ENCODE results near the gene CFAP74. TPM values are rescaled to one million over a fixed set of nuclear protein-coding genes. Genes with fewer than 3 reads are reported as not detected.

Gene CFAP74
- total and polyA plus RNA-seq, 2 of the 4 experiments (the other 2 are of a cell fraction) = not detected

DNA sequence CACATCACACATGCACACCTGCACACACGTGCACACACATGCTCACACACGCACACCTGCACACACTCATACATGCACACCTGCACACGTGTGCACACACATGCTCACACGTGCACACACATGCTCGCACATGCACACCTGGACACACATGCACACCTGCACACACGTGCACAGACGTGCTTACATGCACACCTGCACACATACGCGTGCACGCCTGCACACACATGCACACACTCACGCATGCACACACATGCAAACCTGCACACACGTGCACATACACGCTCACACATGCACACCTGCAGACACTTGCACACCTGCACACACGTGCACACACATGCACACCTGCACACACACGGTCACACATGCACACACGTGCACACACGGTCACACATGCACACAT is 32.6 kb downstream of the CFAP74 start:
- H3K9ac ChIP-seq (ENCODE audit: low read depth, low read length) = no peak overlapping the region
- no peak overlapping the region for H2AK9ac ChIP-seq (replicated peaks; ENCODE audit: low read depth, low read length, poor library complexity)
- no peak overlapping the region for H2BK15ac ChIP-seq (ENCODE audit: low read depth, low read length)
- intact Hi-C loops (cut with micrococcal nuclease) = no loop called here
- no peak overlapping the region for H4K8ac ChIP-seq (ENCODE audit: low read depth in 2 of 2, low read length in 2 of 2)
- no peak overlapping the region for H3K27ac ChIP-seq (ENCODE audit: insufficient read depth, low read length)
- H3K9me3 ChIP-seq (ENCODE audit: control insufficient read depth, insufficient read depth, low read length) = peaks cover 1% of the 10 kb centered on the region; the same call in 1 of the 2 replicates
- no peak overlapping the region for H3K4me3 ChIP-seq (ENCODE audit: insufficient read depth, low read depth, low read length)
- WGBS, 2 experiments (ENCODE audit: extremely low coverage in 2 of 2, insufficient read length in 1 of 2) = 82% methylated on average over 15 of the region's 17 CpGs; no CpG with 5 or more reads in 1 of the 2 experiments
- ATAC-seq (ENCODE audit: low read depth) (no peak), DNase-seq (no peak)
- H3K14ac ChIP-seq (replicated peaks; ENCODE audit: low read depth, low read length) = no peak overlapping the region
- no peak overlapping the region for H3K23ac ChIP-seq (ENCODE audit: low read depth, low read length)
- H2AK5ac ChIP-seq (ENCODE audit: low read depth, low read length) = no peak overlapping the region
- ChIA-PET CTCF (no interaction called here), POLR2A (ENCODE audit: unreplicated experiment) (no interaction called here)
- TF ChIP-seq NFE2L2 (IDR thresholded peaks at IDR 0.05; ENCODE audit: low read depth, low read length) (no peak), MAZ (IDR thresholded peaks at IDR 0.05; ENCODE audit: borderline replicate concordance, low read depth, low read length) (no peak), RFX5 (IDR thresholded peaks at IDR 0.05; ENCODE audit: low read depth, low read length) (no peak), FOS (IDR thresholded peaks at IDR 0.05; ENCODE audit: low read depth, low read length) (no peak), SMC3 (IDR thresholded peaks at IDR 0.05; ENCODE audit: low read depth, low read length) (no peak), RCOR1 (IDR thresholded peaks at IDR 0.05; ENCODE audit: insufficient replicate concordance, low read length) (no peak), CEBPB (IDR thresholded peaks at IDR 0.05; ENCODE audit: low read depth, low read length) (no peak), MAFK (IDR thresholded peaks at IDR 0.05; ENCODE audit: low read depth, low read length) (no peak), RAD21 (IDR thresholded peaks at IDR 0.05; ENCODE audit: low read length) (no peak), BHLHE40 (IDR thresholded peaks at IDR 0.05; ENCODE audit: low read depth, low read length) (no peak), CHD1 (IDR thresholded peaks at IDR 0.05; ENCODE audit: low read depth, low read length) (no peak), POLR2A (IDR thresholded peaks at IDR 0.05; ENCODE audit: low read depth, low read length) (no peak), MXI1 (IDR thresholded peaks at IDR 0.05; ENCODE audit: borderline replicate concordance, low read depth, low read length) (no peak)
- TF ChIP-seq, protein P1, sequence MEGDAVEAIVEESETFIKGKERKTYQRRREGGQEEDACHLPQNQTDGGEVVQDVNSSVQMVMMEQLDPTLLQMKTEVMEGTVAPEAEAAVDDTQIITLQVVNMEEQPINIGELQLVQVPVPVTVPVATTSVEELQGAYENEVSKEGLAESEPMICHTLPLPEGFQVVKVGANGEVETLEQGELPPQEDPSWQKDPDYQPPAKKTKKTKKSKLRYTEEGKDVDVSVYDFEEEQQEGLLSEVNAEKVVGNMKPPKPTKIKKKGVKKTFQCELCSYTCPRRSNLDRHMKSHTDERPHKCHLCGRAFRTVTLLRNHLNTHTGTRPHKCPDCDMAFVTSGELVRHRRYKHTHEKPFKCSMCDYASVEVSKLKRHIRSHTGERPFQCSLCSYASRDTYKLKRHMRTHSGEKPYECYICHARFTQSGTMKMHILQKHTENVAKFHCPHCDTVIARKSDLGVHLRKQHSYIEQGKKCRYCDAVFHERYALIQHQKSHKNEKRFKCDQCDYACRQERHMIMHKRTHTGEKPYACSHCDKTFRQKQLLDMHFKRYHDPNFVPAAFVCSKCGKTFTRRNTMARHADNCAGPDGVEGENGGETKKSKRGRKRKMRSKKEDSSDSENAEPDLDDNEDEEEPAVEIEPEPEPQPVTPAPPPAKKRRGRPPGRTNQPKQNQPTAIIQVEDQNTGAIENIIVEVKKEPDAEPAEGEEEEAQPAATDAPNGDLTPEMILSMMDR (conservative IDR thresholded peaks at IDR 0.05; ENCODE audit: low read depth, low read length) = no peak
- TF ChIP-seq, protein P2, sequence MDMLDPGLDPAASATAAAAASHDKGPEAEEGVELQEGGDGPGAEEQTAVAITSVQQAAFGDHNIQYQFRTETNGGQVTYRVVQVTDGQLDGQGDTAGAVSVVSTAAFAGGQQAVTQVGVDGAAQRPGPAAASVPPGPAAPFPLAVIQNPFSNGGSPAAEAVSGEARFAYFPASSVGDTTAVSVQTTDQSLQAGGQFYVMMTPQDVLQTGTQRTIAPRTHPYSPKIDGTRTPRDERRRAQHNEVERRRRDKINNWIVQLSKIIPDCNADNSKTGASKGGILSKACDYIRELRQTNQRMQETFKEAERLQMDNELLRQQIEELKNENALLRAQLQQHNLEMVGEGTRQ (IDR thresholded peaks at IDR 0.05; ENCODE audit: low read depth, low read length) = no peak
- TF ChIP-seq, protein P3, sequence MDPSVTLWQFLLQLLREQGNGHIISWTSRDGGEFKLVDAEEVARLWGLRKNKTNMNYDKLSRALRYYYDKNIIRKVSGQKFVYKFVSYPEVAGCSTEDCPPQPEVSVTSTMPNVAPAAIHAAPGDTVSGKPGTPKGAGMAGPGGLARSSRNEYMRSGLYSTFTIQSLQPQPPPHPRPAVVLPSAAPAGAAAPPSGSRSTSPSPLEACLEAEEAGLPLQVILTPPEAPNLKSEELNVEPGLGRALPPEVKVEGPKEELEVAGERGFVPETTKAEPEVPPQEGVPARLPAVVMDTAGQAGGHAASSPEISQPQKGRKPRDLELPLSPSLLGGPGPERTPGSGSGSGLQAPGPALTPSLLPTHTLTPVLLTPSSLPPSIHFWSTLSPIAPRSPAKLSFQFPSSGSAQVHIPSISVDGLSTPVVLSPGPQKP (IDR thresholded peaks at IDR 0.05; ENCODE audit: borderline replicate concordance, low read depth, low read length) = no peak
- no peak overlapping the region for H2BK20ac ChIP-seq (ENCODE audit: low read depth, low read length)
- in situ Hi-C loops (cut with MboI; ENCODE audit: low sequenced_read_pairs) = loop anchor here (25.0 kb wide), 1 partner anchor 391 kb away; no protein-coding TSS in a partner anchor
- no peak overlapping the region for H4K5ac ChIP-seq (ENCODE audit: low read depth, low read length)
- no TSS peak for BruUV-seq (replicated peaks)
- no peaks in the 10 kb centered on the region for H3K79me1 ChIP-seq (ENCODE audit: low read depth in 1 of 2, low read length in 2 of 2)
- no peaks in the 10 kb centered on the region for H3K9me1 ChIP-seq (ENCODE audit: insufficient read depth, low read length)
- H3K4me2 ChIP-seq (ENCODE audit: low read depth, low read length) = no peak overlapping the region
- H3K36me3 ChIP-seq (ENCODE audit: control insufficient read depth, insufficient read depth, low read length) = no peaks in the 10 kb centered on the region
- dilution Hi-C loops (cut with HindIII; ENCODE audit: low sequenced_read_pairs, unreplicated experiment) = no loop called here
- H4K91ac ChIP-seq (ENCODE audit: insufficient read depth, low read depth, low read length) = no peak overlapping the region
- peaks cover 14% of the 10 kb centered on the region; the same call in 1 of the 2 replicates for H3K27me3 ChIP-seq (ENCODE audit: control insufficient read depth, insufficient read depth, low read length)
- H3K56ac ChIP-seq (ENCODE audit: extremely low read depth, insufficient read depth, low read length) = no peak overlapping the region
- H3K4ac ChIP-seq (ENCODE audit: low read depth, low read length) = no peak overlapping the region
- H2AFZ ChIP-seq (replicated peaks; ENCODE audit: low read length, poor library complexity) = no peak overlapping the region
- H3K4me1 ChIP-seq (ENCODE audit: control insufficient read depth, insufficient read depth, low read length) = no peaks in the 10 kb centered on the region
- 0 out of 2 replicates have a peak, but pooled peaks cover 6% of the 10 kb centered on the region for H4K20me1 ChIP-seq (ENCODE audit: insufficient read depth, low read length)
- H2BK120ac ChIP-seq (ENCODE audit: low read depth, low read length) = no peak overlapping the region
- H3K18ac ChIP-seq (ENCODE audit: low read depth, low read length) = no peak overlapping the region
- no peak overlapping the region for H2BK5ac ChIP-seq (ENCODE audit: low read depth, low read length, poor library complexity, severe bottlenecking)
